MM.1S (cell line): Measurements from ENCODE around the gene GALNT9.

Experiments
- DNase-seq: peaks from one replicate; pipeline ENCODE4 v3.0.0-alpha.2; 2015
- H2AFZ ChIP-seq: fragments of 300-600 bp; sonication (generic); 2 replicates; pipeline ENCODE4 v1.6.0; 2016; ENCODE audit warnings: antibody characterized with exemption, low read length
- H3F3A ChIP-seq: fragments of 300-600 bp; sonication (generic); 2 replicates; pipeline ENCODE4 v1.6.1; 2016; ENCODE audit warnings: mild to moderate bottlenecking, antibody characterized with exemption, low read length, moderate library complexity, mixed read lengths; ENCODE audit not compliant: insufficient read depth
- H3K27ac ChIP-seq: fragments of 300-600 bp; sonication (generic); 2 replicates; pipeline ENCODE4 v1.5.1; 2016; ENCODE audit warnings: mild to moderate bottlenecking, low read length
- H3K27me3 ChIP-seq: fragments of 300-600 bp; sonication (generic); replicated peaks from 2 replicates; pipeline ENCODE4 v1.6.0; 2016; ENCODE audit warnings: low read length; ENCODE audit not compliant: insufficient read depth
- H3K36me3 ChIP-seq: fragments of 300-600 bp; sonication (generic); replicated peaks from 2 replicates; pipeline ENCODE4 v1.6.1; 2016; ENCODE audit warnings: mild to moderate bottlenecking, low read length, mixed read lengths; ENCODE audit not compliant: insufficient read depth
- H3K4me1 ChIP-seq: fragments of 300-600 bp; sonication (generic); 2 replicates; pipeline ENCODE4 v1.6.1; 2016; ENCODE audit warnings: low read length, mixed read lengths
- H3K4me2 ChIP-seq: fragments of 300-600 bp; sonication (generic); 2 replicates; pipeline ENCODE4 v1.6.0; 2016; ENCODE audit warnings: low read depth, low read length
- H3K4me3 ChIP-seq: fragments of 300-600 bp; sonication (generic); 2 replicates; pipeline ENCODE4 v1.5.1; 2016; ENCODE audit warnings: low read length, mixed read lengths
- H3K79me2 ChIP-seq: fragments of 300-600 bp; sonication (generic); 2 replicates; pipeline ENCODE4 v1.6.1; 2016; ENCODE audit warnings: mixed run types, low read length, mixed read lengths
- H3K9ac ChIP-seq: fragments of 300-600 bp; sonication (generic); 2 replicates; pipeline ENCODE4 v1.6.1; 2016; ENCODE audit warnings: low read length, mixed read lengths
- H3K9me2 ChIP-seq: fragments of 300-600 bp; sonication (generic); replicated peaks from 2 replicates; pipeline ENCODE4 v1.6.1; 2016; ENCODE audit warnings: mild to moderate bottlenecking, low read length, mixed read lengths; ENCODE audit not compliant: insufficient read depth
- H3K9me3 ChIP-seq: fragments of 300-600 bp; sonication (generic); replicated peaks from 2 replicates; pipeline ENCODE4 v1.6.1; 2016; ENCODE audit warnings: mild to moderate bottlenecking, low read length, mixed read lengths; ENCODE audit not compliant: insufficient read depth
- H4K20me1 ChIP-seq: fragments of 300-600 bp; sonication (generic); 2 replicates; pipeline ENCODE4 v1.6.1; 2016; ENCODE audit warnings: mild to moderate bottlenecking, low read length, moderate library complexity, mixed read lengths; ENCODE audit not compliant: insufficient read depth
- CTCF ChIP-seq: fragments of 300-600 bp; sonication (generic); IDR thresholded peaks from 2 replicates; pipeline ENCODE4 v1.5.1; 2016; ENCODE audit warnings: antibody characterized with exemption, low read length, mixed read lengths
- EZH2 ChIP-seq: fragments of 300-600 bp; sonication (generic); optimal IDR thresholded peaks from 2 replicates; pipeline ENCODE3; 2017; ENCODE audit warnings: low read depth, mild to moderate bottlenecking, antibody characterized with exemption, low read length, mixed read lengths
- EZH2phosphoT487 ChIP-seq: fragments of 300-600 bp; sonication (generic); IDR thresholded peaks from 2 replicates; pipeline ENCODE4 v1.6.1; 2018; ENCODE audit warnings: antibody characterized with exemption, low read length

GALNT9 gene

GRCh38 chr12:132333273-132333672 is 3.9 kb upstream of the GALNT9 start:
- Histone ChIP-seq H3K79me2 (no peaks in the 10 kb centered on the region), H3K4me3 (no peak overlapping the region), H3K36me3 (no peaks in the 10 kb centered on the region), H2AFZ (no peak overlapping the region), H3K27me3 (peaks cover 15% of the 10 kb centered on the region), H3K9me2 (no peaks in the 10 kb centered on the region), H3K9ac (no peak overlapping the region), H3K4me1 (no peaks in the 10 kb centered on the region), H3K9me3 (no peaks in the 10 kb centered on the region), H3F3A (no peaks in the 10 kb centered on the region), H3K27ac (no peak overlapping the region), H3K4me2 (no peak overlapping the region), H4K20me1 (no peaks in the 10 kb centered on the region)
- TF ChIP-seq EZH2phosphoT487 (no peak), EZH2 (no peak), CTCF (no peak)
- DNase-seq: no peak

- peaks cover 15% of the 10 kb centered on the region for H3K27me3 ChIP-seq
Measured at GRCh38 chr12:132330549-132330881, 1.1 kb upstream of the GALNT9 start.

DNA sequence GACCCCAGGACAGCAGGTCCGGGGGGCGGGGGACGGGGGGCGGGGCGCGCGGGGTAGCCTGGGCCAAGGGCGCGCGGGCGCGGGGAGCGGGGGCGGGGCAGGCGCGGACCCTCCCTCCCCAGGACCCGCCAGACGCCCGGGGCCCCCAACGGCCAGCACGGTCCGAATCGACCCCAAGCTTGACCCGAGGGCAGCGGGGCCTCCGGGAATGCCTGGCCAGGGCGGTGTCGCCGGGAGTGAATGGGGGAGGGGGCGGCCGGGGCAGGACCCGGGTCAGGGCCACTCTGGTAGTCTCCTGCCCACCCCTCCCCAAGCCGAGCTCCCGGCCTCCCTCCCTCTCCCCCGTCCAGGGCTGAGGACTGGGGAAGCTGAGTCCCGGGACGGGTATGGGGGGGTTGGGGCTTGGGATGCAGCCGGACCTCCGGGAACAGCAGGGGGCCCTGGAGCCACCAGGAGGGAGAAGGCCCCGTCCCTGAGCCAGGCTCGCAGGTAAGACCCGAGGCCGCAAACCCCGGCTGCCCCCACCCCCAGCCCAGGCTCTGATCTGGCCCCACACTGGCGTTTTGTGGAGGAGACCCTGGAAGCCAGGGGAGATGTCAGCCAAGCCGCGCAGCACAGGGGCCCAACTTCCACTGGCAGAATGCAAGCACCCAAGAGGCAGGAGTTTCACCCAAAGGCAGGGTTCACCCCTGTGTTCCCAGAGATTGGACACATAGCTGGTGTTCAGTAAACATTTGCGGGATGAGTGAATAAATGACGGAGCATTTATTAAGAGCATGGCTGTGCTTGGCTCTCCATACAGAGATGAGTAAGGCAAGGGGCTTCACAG is 545 bp upstream of the GALNT9 start:
- H3K79me2 ChIP-seq: no peaks in the 10 kb centered on the region
- no peaks in the 10 kb centered on the region for H3K36me3 ChIP-seq
- H3K4me1 ChIP-seq: no peaks in the 10 kb centered on the region
- H3K9me3 ChIP-seq: no peaks in the 10 kb centered on the region
- DNase-seq: no peak
- no peak overlapping the region for H2AFZ ChIP-seq
- no peaks in the 10 kb centered on the region for H4K20me1 ChIP-seq
- no peak overlapping the region for H3K4me2 ChIP-seq
- peaks cover 15% of the 10 kb centered on the region for H3K27me3 ChIP-seq
- no peak overlapping the region for H3K27ac ChIP-seq
- no peaks in the 10 kb centered on the region for H3K9me2 ChIP-seq
- H3K4me3 ChIP-seq: no peak overlapping the region
- H3K9ac ChIP-seq: no peak overlapping the region
- TF ChIP-seq EZH2 (no peak), CTCF (no peak), EZH2phosphoT487 (no peak)
- no peaks in the 10 kb centered on the region for H3F3A ChIP-seq

More at GRCh38 chr12:132330549-132330881, 1.1 kb upstream of the GALNT9 start:
- Histone ChIP-seq H3K36me3 (no peaks in the 10 kb centered on the region), H3K79me2 (no peaks in the 10 kb centered on the region), H3K4me1 (no peaks in the 10 kb centered on the region), H3F3A (no peaks in the 10 kb centered on the region), H3K27ac (no peak overlapping the region), H3K9me3 (no peaks in the 10 kb centered on the region), H3K9ac (no peak overlapping the region), H3K4me2 (no peak overlapping the region), H2AFZ (no peak overlapping the region), H4K20me1 (no peaks in the 10 kb centered on the region), H3K4me3 (no peak overlapping the region), H3K9me2 (no peaks in the 10 kb centered on the region)
- TF ChIP-seq EZH2 (no peak), EZH2phosphoT487 (no peak), CTCF (no peak)
- no peak for DNase-seq
